ENCODE results near the gene SIM1.

SIM1 gene

GRCh38 chr6:100464903-100465700 lies at the start of gene SIM1:
TSS of gene SIM1 (minus strand) at chr6:100464921. CDS start at chr6:100463468, 1,453 bp downstream.
- DNase-seq (ENCODE audit: low read depth) = no peak

- DNase-seq (ENCODE audit: low read depth) = no peak
Measured at GRCh38 chr6:100512203-100512862, 47.6 kb upstream of the SIM1 start.

- DNase-seq (ENCODE audit: low read depth) = no peak
Measured at GRCh38 chr6:100509101-100509500, 44.4 kb upstream of the SIM1 start.

- no peak for DNase-seq (ENCODE audit: low read depth)
Measured at GRCh38 chr6:100506651-100507050, 41.9 kb upstream of the SIM1 start.

- no peak for DNase-seq (ENCODE audit: low read depth)
Measured at GRCh38 chr6:100504786-100505737, 40.3 kb upstream of the SIM1 start.

- no peak for DNase-seq (ENCODE audit: low read depth)
Measured at GRCh38 chr6:100503043-100503705, 38.5 kb upstream of the SIM1 start.

GRCh38 chr6:100493206-100493888 lies 28.6 kb upstream of the SIM1 start:
- no peak for DNase-seq (ENCODE audit: low read depth)

- no peak for DNase-seq (ENCODE audit: low read depth)
Measured at GRCh38 chr6:100491952-100492670, 27.4 kb upstream of the SIM1 start.

GRCh38 chr6:100490065-100490464 lies 25.3 kb upstream of the SIM1 start:
- no peak for DNase-seq (ENCODE audit: low read depth)

- no peak for DNase-seq (ENCODE audit: low read depth)
Measured at GRCh38 chr6:100488244-100488643, 23.5 kb upstream of the SIM1 start.

- DNase-seq (ENCODE audit: low read depth) = no peak
Measured at GRCh38 chr6:100487638-100488037, 22.9 kb upstream of the SIM1 start.

GRCh38 chr6:100485268-100485667 lies 20.5 kb upstream of the SIM1 start:
- DNase-seq (ENCODE audit: low read depth) = no peak

GRCh38 chr6:100484474-100484873 lies 19.8 kb upstream of the SIM1 start:
- no peak for DNase-seq (ENCODE audit: low read depth)

GRCh38 chr6:100482698-100483097 lies 18.0 kb upstream of the SIM1 start:
- no peak for DNase-seq (ENCODE audit: low read depth)

GRCh38 chr6:100479179-100480035 lies 14.7 kb upstream of the SIM1 start:
- no peak for DNase-seq (ENCODE audit: low read depth)

GRCh38 chr6:100475554-100476320 lies 11.0 kb upstream of the SIM1 start:
- DNase-seq (ENCODE audit: low read depth) = no peak

GRCh38 chr6:100473182-100473581 lies 8.5 kb upstream of the SIM1 start:
- DNase-seq (ENCODE audit: low read depth) = no peak

GRCh38 chr6:100472674-100473073 lies 8.0 kb upstream of the SIM1 start:
- no peak for DNase-seq (ENCODE audit: low read depth)
